CD4-positive, alpha-beta memory T cell (primary cell): ENCODE results near the gene RNF180. TPM values are rescaled to one million over a fixed set of nuclear protein-coding genes. Genes with fewer than 3 reads are reported as not detected.

Experiments used
- CTCF ChIA-PET: fragments of 350-600 bp; sonication (Branson Sonifier 250); formaldehyde crosslinking; loops from one replicate; lab custom pipeline; 2021; ENCODE audit warnings: inconsistent platforms; ENCODE audit not compliant: partially characterized antibody; lab: Charles Lee
- POLR2A ChIA-PET: fragments of 350-600 bp; sonication (Branson Sonifier 250); formaldehyde crosslinking; loops from one replicate; lab custom pipeline; 2021; ENCODE audit not compliant: partially characterized antibody; lab: Charles Lee
- DNase-seq, 5 donors: peaks; one replicate each; pipeline versions ENCODE4 v3.0.0 to v3.0.0-alpha.2; 2020 to 2022; ENCODE audit warnings: mixed read lengths in 1 of 5
- H3K27ac ChIP-seq: one replicate; pipeline ENCODE4 v1.7.0; 2013; ENCODE audit warnings: low read depth, low read length
- H3K27me3 ChIP-seq: 2 replicates; pipeline ENCODE4 v1.7.0; 2013; ENCODE audit warnings: mild to moderate bottlenecking, low read length, moderate library complexity; ENCODE audit not compliant: insufficient read depth
- H3K36me3 ChIP-seq: 2 replicates; pipeline ENCODE4 v1.7.0; 2013; ENCODE audit warnings: mild to moderate bottlenecking, low read length, moderate library complexity; ENCODE audit not compliant: insufficient read depth
- H3K4me1 ChIP-seq: 2 replicates; pipeline ENCODE4 v1.7.0; 2013; ENCODE audit warnings: mild to moderate bottlenecking, low read length, moderate library complexity; ENCODE audit not compliant: insufficient read depth
- H3K4me3 ChIP-seq, 2 donors: one replicate each; pipeline ENCODE4 v1.7.0; 2013; ENCODE audit warnings: low read length in 2 of 2, mild to moderate bottlenecking in 1 of 2
- H3K9me3 ChIP-seq, 2 donors: one replicate each; pipeline ENCODE4 v1.7.0; 2013; ENCODE audit warnings: low read length in 2 of 2, control low read depth in 1 of 2; ENCODE audit not compliant: control insufficient read depth in 1 of 2
- H3K27ac Mint-ChIP-seq, 7 donors: one replicate each; pipeline ENCODE4 v1.8.0; 2020 to 2021; ENCODE audit warnings: mixed read lengths in 7 of 7, mild to moderate bottlenecking in 6 of 7, inconsistent platforms in 3 of 7, moderate library complexity in 3 of 7
- H3K27me3 Mint-ChIP-seq, 2 donors: one replicate each; pipeline ENCODE4 v1.8.0; 2020 to 2021; ENCODE audit warnings: mixed read lengths in 2 of 2
- H3K36me3 Mint-ChIP-seq, 2 donors: one replicate each; pipeline ENCODE4 v1.8.0; 2020 to 2021; ENCODE audit warnings: mixed read lengths in 2 of 2, inconsistent platforms in 1 of 2, mild to moderate bottlenecking in 1 of 2
- H3K4me1 Mint-ChIP-seq, 4 donors: one replicate each; pipeline ENCODE4 v1.8.0; 2020 to 2021; ENCODE audit warnings: mixed read lengths in 4 of 4, mild to moderate bottlenecking in 1 of 4
- H3K4me3 Mint-ChIP-seq, 8 donors: one replicate each; pipeline ENCODE4 v1.8.0; 2020 to 2021; ENCODE audit warnings: mixed read lengths in 8 of 8, mild to moderate bottlenecking in 7 of 8, moderate library complexity in 6 of 8, inconsistent platforms in 3 of 8
- H3K9me3 Mint-ChIP-seq, 8 donors: one replicate each; pipeline ENCODE4 v1.8.0; 2020 to 2021; ENCODE audit warnings: mixed read lengths in 8 of 8, mild to moderate bottlenecking in 5 of 8, inconsistent platforms in 3 of 8, moderate library complexity in 1 of 8
- intact Hi-C: fragments of 100-400 bp; cut with micrococcal nuclease; formaldehyde crosslinking; loops from one replicate; pipeline ENCODE4 v1.15.1; 2023
- polyA plus RNA-seq, 2 donors: library from polyadenylated mRNA; unstranded; fragments of 300-500 nt; fragmentation: Illumina TruSeq; gene quantifications; one replicate each; pipeline ENCODE4 v1.2.3, GENCODE V29; 2021
- total RNA-seq, 2 experiments: library from RNA; stranded (reverse); gene quantifications; one replicate each; pipeline ENCODE4 v1.2.3, GENCODE V29; 2021

The RNF180 gene
- total and polyA plus RNA-seq, 4 experiments from 2014 or later = not detected

- H3K9me3 Mint-ChIP-seq = peaks cover 0 to 12% (median 6%) of the 10 kb centered on the region in 8 donors
- no peaks in the 10 kb centered on the region for H3K4me1 ChIP-seq
- no peak overlapping the region for H3K4me3 ChIP-seq
- no peaks in the 10 kb centered on the region for H3K36me3 ChIP-seq
- no peak for DNase-seq
- H3K4me3 Mint-ChIP-seq = no peak overlapping the region
- intact Hi-C loops = no loop called here
- CTCF ChIA-PET = no interaction called here
- no peaks in the 10 kb centered on the region for H3K27me3 ChIP-seq
- no peaks in the 10 kb centered on the region for H3K9me3 ChIP-seq
- no peaks in the 10 kb centered on the region for H3K36me3 Mint-ChIP-seq
- no peaks in the 10 kb centered on the region for H3K27me3 Mint-ChIP-seq
- no peak overlapping the region for H3K27ac Mint-ChIP-seq
- H3K27ac ChIP-seq = no peak overlapping the region
- POLR2A ChIA-PET = no interaction called here
- no peaks in the 10 kb centered on the region for H3K4me1 Mint-ChIP-seq
Measured at GRCh38 chr5:64181440-64181839, 15.8 kb downstream of the RNF180 start.

- Mint-ChIP-seq H3K36me3 (no peaks in the 10 kb centered on the region), H3K9me3 (peaks cover 0 to 9% (median 3%) of the 10 kb centered on the region in 8 donors), H3K4me1 (no peaks in the 10 kb centered on the region), H3K27me3 (peaks cover 0 to 1% of the 10 kb centered on the region in 2 donors), H3K4me3 (no peak overlapping the region), H3K27ac (no peak overlapping the region)
- H3K9me3 ChIP-seq = no peaks in the 10 kb centered on the region
- no peak for DNase-seq
- H3K4me3 ChIP-seq = no peak overlapping the region
- no peaks in the 10 kb centered on the region for H3K36me3 ChIP-seq
- H3K27ac ChIP-seq = no peak overlapping the region
- POLR2A ChIA-PET = no interaction called here
- no peaks in the 10 kb centered on the region for H3K4me1 ChIP-seq
- H3K27me3 ChIP-seq = no peaks in the 10 kb centered on the region
- CTCF ChIA-PET = no interaction called here
- intact Hi-C loops = no loop called here
Measured at GRCh38 chr5:64183956-64184355, 18.3 kb downstream of the RNF180 start.

GRCh38 chr5:64184832-64185231, 19.2 kb downstream of the RNF180 start:
- intact Hi-C loops = no loop called here
- H3K27me3 ChIP-seq = no peaks in the 10 kb centered on the region
- H3K4me1 ChIP-seq = no peaks in the 10 kb centered on the region
- POLR2A ChIA-PET = no interaction called here
- peaks cover 0 to 6% (median 2%) of the 10 kb centered on the region in 8 donors for H3K9me3 Mint-ChIP-seq
- no peak overlapping the region for H3K27ac ChIP-seq
- no peak for DNase-seq
- no peaks in the 10 kb centered on the region for H3K36me3 Mint-ChIP-seq
- H3K4me3 Mint-ChIP-seq = no peak overlapping the region
- no peaks in the 10 kb centered on the region for H3K36me3 ChIP-seq
- peaks cover 0 to 1% of the 10 kb centered on the region in 2 donors for H3K27me3 Mint-ChIP-seq
- no peaks in the 10 kb centered on the region for H3K4me1 Mint-ChIP-seq
- H3K9me3 ChIP-seq = no peaks in the 10 kb centered on the region
- CTCF ChIA-PET = no interaction called here
- H3K27ac Mint-ChIP-seq = no peak overlapping the region
- H3K4me3 ChIP-seq = no peak overlapping the region

GRCh38 chr5:64188776-64189175, 23.1 kb downstream of the RNF180 start:
- CTCF ChIA-PET = no interaction called here
- no peaks in the 10 kb centered on the region for H3K4me1 Mint-ChIP-seq
- H3K4me3 Mint-ChIP-seq = no peak overlapping the region

GRCh38 chr5:64190562-64191306, 25.1 kb downstream of the RNF180 start:
- H3K4me1 Mint-ChIP-seq = no peaks in the 10 kb centered on the region
- H3K36me3 Mint-ChIP-seq = no peaks in the 10 kb centered on the region
- Histone ChIP-seq H3K27me3 (no peaks in the 10 kb centered on the region), H3K9me3 (no peaks in the 10 kb centered on the region), H3K4me1 (no peaks in the 10 kb centered on the region), H3K36me3 (no peaks in the 10 kb centered on the region), H3K4me3 (no peak overlapping the region), H3K27ac (no peak overlapping the region)
- peaks cover 0 to 1% of the 10 kb centered on the region in 2 donors for H3K27me3 Mint-ChIP-seq
- CTCF ChIA-PET = no interaction called here
- no peak overlapping the region for H3K27ac Mint-ChIP-seq
- no peak overlapping the region for H3K4me3 Mint-ChIP-seq
- intact Hi-C loops = no loop called here
- DNase-seq = no peak
- peaks cover 0 to 6% (median 0%) of the 10 kb centered on the region in 8 donors for H3K9me3 Mint-ChIP-seq
- POLR2A ChIA-PET = no interaction called here

More at GRCh38 chr5:64188776-64189175, 23.1 kb downstream of the RNF180 start:
- H3K27ac ChIP-seq = no peak overlapping the region
- no peaks in the 10 kb centered on the region for H3K9me3 ChIP-seq
- H3K36me3 ChIP-seq = no peaks in the 10 kb centered on the region
- intact Hi-C loops = no loop called here
- POLR2A ChIA-PET = no interaction called here
- no peak for DNase-seq
- no peak overlapping the region for H3K4me3 ChIP-seq
- H3K36me3 Mint-ChIP-seq = no peaks in the 10 kb centered on the region
- no peak overlapping the region for H3K27ac Mint-ChIP-seq
- peaks cover 0 to 6% (median 0%) of the 10 kb centered on the region in 8 donors for H3K9me3 Mint-ChIP-seq
- H3K27me3 Mint-ChIP-seq = peaks cover 0 to 1% of the 10 kb centered on the region in 2 donors
- H3K4me1 ChIP-seq = no peaks in the 10 kb centered on the region
- H3K27me3 ChIP-seq = no peaks in the 10 kb centered on the region

- H3K4me1 Mint-ChIP-seq = no peaks in the 10 kb centered on the region
- no peak overlapping the region for H3K4me3 Mint-ChIP-seq
- Histone ChIP-seq H3K27me3 (no peaks in the 10 kb centered on the region), H3K36me3 (no peaks in the 10 kb centered on the region), H3K4me1 (no peaks in the 10 kb centered on the region), H3K4me3 (no peak overlapping the region), H3K27ac (no peak overlapping the region), H3K9me3 (no peaks in the 10 kb centered on the region)
- no peak for DNase-seq
- H3K36me3 Mint-ChIP-seq = no peaks in the 10 kb centered on the region
- intact Hi-C loops = no loop called here
- ChIA-PET CTCF (no interaction called here), POLR2A (no interaction called here)
- peaks cover 0 to 3% (median 0%) of the 10 kb centered on the region in 8 donors for H3K9me3 Mint-ChIP-seq
- H3K27ac Mint-ChIP-seq = no peak overlapping the region
- peaks cover 0 to 3% of the 10 kb centered on the region in 2 donors for H3K27me3 Mint-ChIP-seq
Measured at GRCh38 chr5:64195981-64196380, 30.3 kb downstream of the RNF180 start.

- intact Hi-C loops = no loop called here
- H3K4me3 Mint-ChIP-seq = no peak overlapping the region
- Histone ChIP-seq H3K4me3 (no peak overlapping the region), H3K4me1 (no peaks in the 10 kb centered on the region), H3K9me3 (no peaks in the 10 kb centered on the region), H3K27ac (no peak overlapping the region), H3K36me3 (no peaks in the 10 kb centered on the region), H3K27me3 (no peaks in the 10 kb centered on the region)
- peaks cover 0 to 3% (median 0%) of the 10 kb centered on the region in 8 donors for H3K9me3 Mint-ChIP-seq
- no peak for DNase-seq
- ChIA-PET CTCF (no interaction called here), POLR2A (no interaction called here)
- H3K27ac Mint-ChIP-seq = no peak overlapping the region
- H3K4me1 Mint-ChIP-seq = no peaks in the 10 kb centered on the region
- no peaks in the 10 kb centered on the region for H3K36me3 Mint-ChIP-seq
- H3K27me3 Mint-ChIP-seq = peaks cover 0 to 6% of the 10 kb centered on the region in 2 donors
Measured at GRCh38 chr5:64199425-64199824, 33.8 kb downstream of the RNF180 start.
